IPS DF 6.9 (cell line): ENCODE measurements around the gene LCN12.

Source experiments
- DNase-seq: peaks from one replicate; pipeline ENCODE4 v3.0.0-alpha.2; 2013; ENCODE audit warnings: low read depth, low spot score
- H3K27ac ChIP-seq: one replicate; pipeline ENCODE4 v1.5.1; 2013; ENCODE audit warnings: low read length, control low read depth
- H3K27me3 ChIP-seq: 2 replicates; pipeline ENCODE4 v1.6.1; 2013; ENCODE audit warnings: mild to moderate bottlenecking, low read length; ENCODE audit not compliant: control insufficient read depth, insufficient read depth
- H3K36me3 ChIP-seq: 2 replicates; pipeline ENCODE4 v1.6.1; 2013; ENCODE audit warnings: low read length; ENCODE audit not compliant: control insufficient read depth, insufficient read depth
- H3K4me1 ChIP-seq: 2 replicates; pipeline ENCODE4 v1.6.1; 2013; ENCODE audit warnings: low read length; ENCODE audit not compliant: control insufficient read depth, insufficient read depth
- H3K4me3 ChIP-seq: 2 replicates; pipeline ENCODE4 v1.5.1; 2013; ENCODE audit warnings: mild to moderate bottlenecking, low read length
- H3K9me3 ChIP-seq: 2 replicates; pipeline ENCODE4 v1.6.1; 2013; ENCODE audit warnings: low read length, inconsistent platforms; ENCODE audit not compliant: control insufficient read depth, insufficient read depth
- WGBS: extraction: QIAGEN DNeasy Blood & Tissue Kit; methylation state at CpG from one replicate; pipeline ENCODE4 v1.1.7; 2013; ENCODE audit warnings: mixed read lengths, missing lambda C conversion rate; ENCODE audit not compliant: insufficient read length, insufficient coverage; 5-methylcytosine and 5-hydroxymethylcytosine counted together

The LCN12 gene

DNA sequence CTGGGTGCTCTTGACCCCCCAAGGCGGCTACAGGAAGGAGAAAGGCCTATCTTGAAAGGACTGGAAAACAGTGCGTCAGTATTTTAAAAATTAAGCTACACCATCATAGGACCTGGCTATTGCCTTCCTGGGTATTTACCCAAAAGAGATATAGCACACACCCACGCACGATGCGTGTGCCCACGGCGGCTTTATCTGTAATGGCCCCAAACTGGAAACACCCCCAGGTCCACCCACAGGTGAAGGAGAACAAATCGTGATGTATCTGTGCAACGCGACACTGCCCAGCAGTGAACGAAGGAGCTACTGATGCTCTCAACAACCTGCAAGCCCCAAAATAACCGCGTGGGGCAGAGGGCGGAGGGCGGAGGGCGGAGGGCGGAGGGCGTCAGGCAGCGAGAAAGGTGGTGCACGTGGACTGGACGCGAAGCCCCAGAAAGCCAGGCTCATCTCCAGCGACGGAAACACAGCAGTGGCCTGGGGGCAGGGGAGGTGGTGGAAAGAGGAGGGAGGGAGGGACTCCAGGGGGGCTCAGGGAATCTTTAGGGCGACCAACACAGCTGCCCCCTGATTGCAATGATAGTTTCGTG lies 12.9 kb downstream of the LCN12 start:
- no peaks in the 10 kb centered on the region for H3K36me3 ChIP-seq
- no CpG with 5 or more reads among the region's 26 CpGs for WGBS
- H3K9me3 ChIP-seq, result no peaks in the 10 kb centered on the region
- H3K4me1 ChIP-seq, result peaks cover 5% of the 10 kb centered on the region; the same call in 1 of the 2 replicates
- no peak overlapping the region for H3K4me3 ChIP-seq
- H3K27ac ChIP-seq, result no peak overlapping the region
- H3K27me3 ChIP-seq, result no peaks in the 10 kb centered on the region
- no peak for DNase-seq

- no CpG with 5 or more reads among the region's 23 CpGs for WGBS
- no peak overlapping the region for H3K4me3 ChIP-seq
- DNase-seq, result no peak
- peaks cover 5% of the 10 kb centered on the region; the same call in 1 of the 2 replicates for H3K4me1 ChIP-seq
- H3K9me3 ChIP-seq, result no peaks in the 10 kb centered on the region
- no peaks in the 10 kb centered on the region for H3K27me3 ChIP-seq
- no peaks in the 10 kb centered on the region for H3K36me3 ChIP-seq
- H3K27ac ChIP-seq, result no peak overlapping the region
Measured at GRCh38 chr9:136965771-136966484, 13.9 kb downstream of the LCN12 start.

- no peak for DNase-seq
- Histone ChIP-seq H3K36me3 (no peaks in the 10 kb centered on the region), H3K27me3 (no peaks in the 10 kb centered on the region), H3K4me1 (peaks cover 5% of the 10 kb centered on the region; the same call in 1 of the 2 replicates), H3K9me3 (no peaks in the 10 kb centered on the region), H3K4me3 (no peak overlapping the region), H3K27ac (no peak overlapping the region)
- WGBS, result no CpG with 5 or more reads among the region's 17 CpGs
Measured at GRCh38 chr9:136968333-136969127, 16.5 kb downstream of the LCN12 start.

GRCh38 chr9:136969150-136969549 lies 17.1 kb downstream of the LCN12 start:
- Histone ChIP-seq H3K36me3 (no peaks in the 10 kb centered on the region), H3K4me3 (no peak overlapping the region), H3K9me3 (no peaks in the 10 kb centered on the region), H3K27ac (no peak overlapping the region), H3K4me1 (peaks cover 5% of the 10 kb centered on the region; the same call in 1 of the 2 replicates), H3K27me3 (no peaks in the 10 kb centered on the region)
- no CpG with 5 or more reads among the region's 17 CpGs for WGBS
- DNase-seq, result no peak

DNA sequence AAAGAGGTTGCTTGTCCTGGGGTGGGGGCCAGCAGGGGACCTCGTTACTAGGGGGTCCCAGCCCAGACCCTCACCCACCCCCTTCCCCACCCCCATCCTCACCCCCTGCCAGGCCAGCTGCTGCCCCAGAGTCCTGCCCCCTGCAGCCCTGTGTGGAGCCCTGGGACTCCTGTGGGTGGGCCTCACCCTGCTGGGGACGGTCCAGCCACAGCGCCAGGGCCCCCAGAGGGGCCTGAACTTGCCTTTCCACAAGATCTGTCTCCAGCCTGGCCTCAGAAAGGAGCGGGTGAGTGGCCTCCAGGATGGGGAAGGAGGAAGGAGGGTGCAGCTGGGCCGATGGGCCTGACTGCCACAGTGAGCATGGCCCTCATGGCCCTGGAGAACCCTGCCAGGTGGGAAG lies 17.7 kb downstream of the LCN12 start:
- WGBS, result no CpG with 5 or more reads among the region's 5 CpGs
- Histone ChIP-seq H3K36me3 (no peaks in the 10 kb centered on the region), H3K27me3 (no peaks in the 10 kb centered on the region), H3K4me1 (peaks cover 5% of the 10 kb centered on the region; the same call in 1 of the 2 replicates), H3K27ac (no peak overlapping the region), H3K4me3 (no peak overlapping the region), H3K9me3 (no peaks in the 10 kb centered on the region)
- DNase-seq, result no peak

DNA sequence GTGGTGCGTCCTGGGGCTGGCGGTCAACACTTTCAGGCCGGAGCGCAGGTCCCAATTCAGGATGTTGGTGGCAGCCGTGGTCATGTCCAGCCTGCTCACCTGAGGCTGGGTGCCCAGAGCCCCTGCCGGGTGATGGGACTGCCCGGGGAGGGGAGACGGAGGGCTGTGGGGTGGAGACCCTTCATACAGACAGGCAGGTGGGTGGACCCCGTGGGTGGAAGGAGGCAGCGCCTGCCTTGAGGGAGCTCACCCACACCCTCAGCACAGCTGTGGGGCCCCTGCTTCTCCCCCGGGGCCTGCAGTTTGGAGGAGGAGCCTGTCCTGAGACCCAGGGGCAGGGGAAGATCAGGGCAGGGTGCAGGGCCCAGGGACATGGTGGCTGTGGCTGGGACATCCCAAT lies 18.3 kb downstream of the LCN12 start:
- H3K4me1 ChIP-seq, result peaks cover 5% of the 10 kb centered on the region; the same call in 1 of the 2 replicates
- H3K27me3 ChIP-seq, result no peaks in the 10 kb centered on the region
- no peak overlapping the region for H3K27ac ChIP-seq
- WGBS, result no CpG with 5 or more reads among the region's 11 CpGs
- no peaks in the 10 kb centered on the region for H3K9me3 ChIP-seq
- no peak overlapping the region for H3K4me3 ChIP-seq
- DNase-seq, result no peak
- no peaks in the 10 kb centered on the region for H3K36me3 ChIP-seq

GRCh38 chr9:136971746-136972145 lies 19.7 kb downstream of the LCN12 start:
- no peak overlapping the region for H3K27ac ChIP-seq
- no peaks in the 10 kb centered on the region for H3K36me3 ChIP-seq
- no peak overlapping the region for H3K4me3 ChIP-seq
- no peaks in the 10 kb centered on the region for H3K9me3 ChIP-seq
- DNase-seq, result no peak
- no CpG with 5 or more reads among the region's 14 CpGs for WGBS
- no peaks in the 10 kb centered on the region for H3K27me3 ChIP-seq
- H3K4me1 ChIP-seq, result no peaks in the 10 kb centered on the region

GRCh38 chr9:136972335-136972734 lies 20.3 kb downstream of the LCN12 start:
- no peaks in the 10 kb centered on the region for H3K36me3 ChIP-seq
- WGBS, result no CpG with 5 or more reads among the region's 11 CpGs
- H3K4me1 ChIP-seq, result no peaks in the 10 kb centered on the region; the same call in 1 of the 2 replicates
- no peak for DNase-seq
- no peaks in the 10 kb centered on the region for H3K27me3 ChIP-seq
- no peaks in the 10 kb centered on the region for H3K9me3 ChIP-seq
- H3K4me3 ChIP-seq, result no peak overlapping the region
- H3K27ac ChIP-seq, result no peak overlapping the region

DNA sequence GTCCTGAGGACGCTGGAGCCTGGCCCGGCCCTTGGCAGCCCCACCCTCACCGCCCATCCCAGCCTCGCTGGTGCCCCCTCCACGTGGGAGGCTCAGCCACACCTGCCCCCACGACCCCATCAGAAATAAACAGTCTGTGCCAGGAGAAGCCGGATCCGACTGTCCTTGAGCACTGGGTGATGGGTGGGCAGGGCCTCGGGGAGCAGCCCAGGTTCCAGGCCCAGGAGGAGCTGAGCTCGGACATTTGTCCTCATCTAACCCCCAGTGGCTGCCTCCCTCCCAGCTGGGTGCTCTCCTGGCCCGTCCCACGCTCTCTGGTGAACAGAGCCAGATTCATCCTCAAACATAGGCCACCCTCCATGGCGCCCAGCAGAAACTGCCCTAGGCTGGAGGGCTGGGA lies 20.7 kb downstream of the LCN12 start:
- Histone ChIP-seq H3K9me3 (no peaks in the 10 kb centered on the region), H3K4me3 (no peak overlapping the region), H3K27ac (no peak overlapping the region), H3K36me3 (no peaks in the 10 kb centered on the region), H3K27me3 (no peaks in the 10 kb centered on the region), H3K4me1 (peaks cover under 1% of the 10 kb centered on the region)
- no CpG with 5 or more reads among the region's 13 CpGs for WGBS
- DNase-seq, result no peak
